Measurements from ENCODE around the gene ACMSD.

ACMSD gene

DNA sequence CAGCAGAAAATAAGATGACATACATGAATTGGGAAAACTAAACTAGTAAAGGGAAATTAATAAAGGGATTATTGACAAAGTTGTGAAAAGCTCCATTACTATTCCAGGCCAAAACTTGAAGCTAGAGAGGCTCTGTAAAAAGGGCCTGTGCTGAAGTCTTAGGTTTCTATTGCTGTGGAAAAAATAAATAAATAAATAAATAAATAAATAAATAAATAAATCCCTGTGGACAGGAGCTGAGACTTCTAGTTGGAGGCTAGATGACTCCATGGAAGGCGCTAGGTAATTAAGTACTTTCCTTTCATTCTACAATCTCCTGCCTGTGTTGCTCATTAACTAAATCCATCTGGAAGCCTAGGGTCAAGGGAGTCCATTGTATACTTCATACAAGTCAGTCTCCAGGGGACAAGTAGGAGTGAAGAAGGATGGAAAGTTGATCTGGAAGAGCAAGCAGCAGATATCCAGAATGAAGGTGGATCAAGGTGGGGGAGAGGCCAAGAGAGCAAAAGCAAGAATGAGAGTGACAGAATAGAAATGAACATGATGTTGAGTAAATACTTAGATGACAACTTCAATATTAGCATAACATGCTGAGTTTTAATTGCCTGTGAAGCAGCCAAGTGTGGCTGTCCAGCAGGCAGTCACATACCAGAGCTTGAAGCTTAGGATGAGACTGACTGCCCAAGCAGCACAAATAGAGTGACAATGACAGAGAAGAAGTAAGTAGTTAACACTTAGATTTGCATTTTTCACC, 54.0 kb downstream of the ACMSD start:
- no peak for TF ChIP-seq FOXP2 (optimal IDR thresholded peaks at IDR 0.05; ENCODE audit: borderline replicate concordance, extremely low read depth, extremely low read length, insufficient read depth)
- TF ChIP-seq, protein P1, sequence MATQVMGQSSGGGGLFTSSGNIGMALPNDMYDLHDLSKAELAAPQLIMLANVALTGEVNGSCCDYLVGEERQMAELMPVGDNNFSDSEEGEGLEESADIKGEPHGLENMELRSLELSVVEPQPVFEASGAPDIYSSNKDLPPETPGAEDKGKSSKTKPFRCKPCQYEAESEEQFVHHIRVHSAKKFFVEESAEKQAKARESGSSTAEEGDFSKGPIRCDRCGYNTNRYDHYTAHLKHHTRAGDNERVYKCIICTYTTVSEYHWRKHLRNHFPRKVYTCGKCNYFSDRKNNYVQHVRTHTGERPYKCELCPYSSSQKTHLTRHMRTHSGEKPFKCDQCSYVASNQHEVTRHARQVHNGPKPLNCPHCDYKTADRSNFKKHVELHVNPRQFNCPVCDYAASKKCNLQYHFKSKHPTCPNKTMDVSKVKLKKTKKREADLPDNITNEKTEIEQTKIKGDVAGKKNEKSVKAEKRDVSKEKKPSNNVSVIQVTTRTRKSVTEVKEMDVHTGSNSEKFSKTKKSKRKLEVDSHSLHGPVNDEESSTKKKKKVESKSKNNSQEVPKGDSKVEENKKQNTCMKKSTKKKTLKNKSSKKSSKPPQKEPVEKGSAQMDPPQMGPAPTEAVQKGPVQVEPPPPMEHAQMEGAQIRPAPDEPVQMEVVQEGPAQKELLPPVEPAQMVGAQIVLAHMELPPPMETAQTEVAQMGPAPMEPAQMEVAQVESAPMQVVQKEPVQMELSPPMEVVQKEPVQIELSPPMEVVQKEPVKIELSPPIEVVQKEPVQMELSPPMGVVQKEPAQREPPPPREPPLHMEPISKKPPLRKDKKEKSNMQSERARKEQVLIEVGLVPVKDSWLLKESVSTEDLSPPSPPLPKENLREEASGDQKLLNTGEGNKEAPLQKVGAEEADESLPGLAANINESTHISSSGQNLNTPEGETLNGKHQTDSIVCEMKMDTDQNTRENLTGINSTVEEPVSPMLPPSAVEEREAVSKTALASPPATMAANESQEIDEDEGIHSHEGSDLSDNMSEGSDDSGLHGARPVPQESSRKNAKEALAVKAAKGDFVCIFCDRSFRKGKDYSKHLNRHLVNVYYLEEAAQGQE (IDR thresholded peaks at IDR 0.05; ENCODE audit: insufficient read depth in 1 of 2, low read depth in 2 of 2, low read length in 2 of 2), result 0 out of 4 replicates have a peak, but pooled peaks of 1 of the 2 experiments have one; percentile 36

DNA sequence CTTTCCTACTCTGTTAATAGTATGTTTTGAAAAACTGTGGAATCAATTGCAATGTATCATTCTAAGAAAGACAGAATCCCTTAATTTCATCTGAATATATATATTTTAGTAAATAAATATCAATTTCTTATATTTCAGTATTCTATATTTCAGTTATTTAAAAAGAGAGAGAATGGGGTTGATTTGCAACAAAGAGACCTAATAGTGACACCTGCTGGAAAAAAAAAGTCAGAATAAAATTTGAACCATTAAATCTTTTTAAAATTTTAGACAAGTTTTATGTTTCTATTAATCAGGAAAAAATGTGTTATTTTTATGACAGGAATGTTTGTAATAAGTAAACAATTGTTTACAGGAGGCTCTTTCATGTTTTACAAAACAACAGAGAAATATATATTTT, 59.5 kb downstream of the ACMSD start:
- TF ChIP-seq, protein P1 (IDR thresholded peaks at IDR 0.05; ENCODE audit: insufficient read depth in 1 of 2, low read depth in 2 of 2, low read length in 2 of 2), result no peak
- TF ChIP-seq POLR2AphosphoS5 (IDR thresholded peaks at IDR 0.05; ENCODE audit: low read depth, low read length), result no peak

DNA sequence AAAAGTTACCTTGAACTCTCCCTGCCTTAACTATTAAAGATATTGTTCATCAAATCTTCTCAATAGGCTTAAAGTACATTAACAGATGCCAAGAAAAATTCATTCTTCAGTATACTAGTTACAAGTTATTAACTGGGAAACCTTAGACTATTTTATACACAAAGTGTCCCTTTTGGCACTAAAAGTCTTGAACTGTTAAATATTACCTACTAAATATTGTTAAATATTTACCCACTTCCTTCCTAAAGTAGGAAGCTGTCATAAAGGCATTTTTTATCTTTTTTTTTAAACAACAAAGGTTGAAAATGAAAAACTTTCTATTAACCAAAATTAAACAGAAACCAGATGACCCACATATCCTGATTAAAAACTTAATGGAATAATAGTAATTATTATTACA, 60.8 kb downstream of the ACMSD start:
- no peak for TF ChIP-seq FOXP2 (optimal IDR thresholded peaks at IDR 0.05; ENCODE audit: borderline replicate concordance, extremely low read depth, extremely low read length, insufficient read depth)
- no peak for TF ChIP-seq SIN3A (IDR thresholded peaks at IDR 0.05; ENCODE audit: borderline replicate concordance, insufficient read depth, low read length)
- TF ChIP-seq, protein P1 (IDR thresholded peaks at IDR 0.05; ENCODE audit: insufficient read depth in 1 of 2, low read depth in 2 of 2, low read length in 2 of 2), result no peak
- no peak for TF ChIP-seq TAF1 (IDR thresholded peaks at IDR 0.05; ENCODE audit: borderline replicate concordance, insufficient read depth, low read length)
- TF ChIP-seq POLR2AphosphoS5 (IDR thresholded peaks at IDR 0.05; ENCODE audit: low read depth, low read length), result no peak

DNA sequence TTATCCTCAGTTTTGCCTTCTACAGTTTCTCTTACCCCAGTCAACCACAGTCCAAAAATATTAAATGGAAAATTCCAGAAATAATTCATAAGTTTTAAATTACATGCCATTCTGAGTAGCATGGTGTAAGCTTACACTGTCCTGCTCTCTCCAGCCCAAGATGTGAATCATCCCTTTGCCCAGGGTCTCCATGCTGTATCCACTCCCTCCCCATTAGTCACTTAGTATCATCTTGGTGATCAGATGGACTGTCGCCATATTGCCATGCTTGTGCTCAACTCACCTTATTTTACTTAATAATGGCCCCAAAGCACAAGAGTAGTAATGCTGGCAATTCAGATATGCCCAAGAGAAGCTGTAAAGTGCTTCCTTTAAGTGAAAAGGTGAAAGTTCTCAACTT, 61.7 kb downstream of the ACMSD start:
- TF ChIP-seq FOXP2 (optimal IDR thresholded peaks at IDR 0.05; ENCODE audit: borderline replicate concordance, extremely low read depth, extremely low read length, insufficient read depth), result no peak
- TF ChIP-seq, protein P1 (IDR thresholded peaks at IDR 0.05; ENCODE audit: insufficient read depth in 1 of 2, low read depth in 2 of 2, low read length in 2 of 2), result no peak
- no peak for TF ChIP-seq SIN3A (IDR thresholded peaks at IDR 0.05; ENCODE audit: borderline replicate concordance, insufficient read depth, low read length)
- TF ChIP-seq TAF1 (IDR thresholded peaks at IDR 0.05; ENCODE audit: borderline replicate concordance, insufficient read depth, low read length), result no peak
- no peak for TF ChIP-seq POLR2AphosphoS5 (IDR thresholded peaks at IDR 0.05; ENCODE audit: low read depth, low read length)

DNA sequence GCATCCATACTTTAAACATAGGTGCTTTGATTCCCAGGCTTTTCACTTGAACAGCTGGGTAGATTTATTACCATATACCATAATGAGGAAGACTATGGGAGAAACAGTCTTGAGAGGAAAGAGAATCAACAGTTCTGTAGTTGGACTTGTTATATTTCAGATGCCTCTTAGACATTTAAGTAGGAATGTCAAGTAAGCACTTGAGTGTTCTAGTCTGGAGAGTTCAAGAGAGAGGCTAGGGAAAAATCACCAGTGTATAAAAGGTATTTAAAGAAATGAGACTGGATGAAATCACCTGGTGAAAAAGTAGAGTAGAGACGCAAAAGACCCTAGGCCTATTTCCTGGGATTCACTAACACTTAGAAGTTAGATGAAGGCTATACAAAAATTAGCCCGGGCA, 66.8 kb downstream of the ACMSD start:
- TF ChIP-seq TAF1 (IDR thresholded peaks at IDR 0.05; ENCODE audit: borderline replicate concordance, insufficient read depth, low read length) (no peak), SIN3A (IDR thresholded peaks at IDR 0.05; ENCODE audit: borderline replicate concordance, insufficient read depth, low read length) (no peak), FOXP2 (optimal IDR thresholded peaks at IDR 0.05; ENCODE audit: borderline replicate concordance, extremely low read depth, extremely low read length, insufficient read depth) (no peak), POLR2AphosphoS5 (IDR thresholded peaks at IDR 0.05; ENCODE audit: low read depth, low read length) (no peak)
- TF ChIP-seq, protein P1 (IDR thresholded peaks at IDR 0.05; ENCODE audit: insufficient read depth in 1 of 2, low read depth in 2 of 2, low read length in 2 of 2), result no peak

Data from PFSK-1 (cell line).